AG20443 (cell line): ENCODE measurements around the gene E2F3.

Source experiments
- DNase-seq: peaks from one replicate; pipeline ENCODE4 v3.0.0; 2012; ENCODE audit warnings: low spot score, mixed read lengths

The E2F3 gene

DNA sequence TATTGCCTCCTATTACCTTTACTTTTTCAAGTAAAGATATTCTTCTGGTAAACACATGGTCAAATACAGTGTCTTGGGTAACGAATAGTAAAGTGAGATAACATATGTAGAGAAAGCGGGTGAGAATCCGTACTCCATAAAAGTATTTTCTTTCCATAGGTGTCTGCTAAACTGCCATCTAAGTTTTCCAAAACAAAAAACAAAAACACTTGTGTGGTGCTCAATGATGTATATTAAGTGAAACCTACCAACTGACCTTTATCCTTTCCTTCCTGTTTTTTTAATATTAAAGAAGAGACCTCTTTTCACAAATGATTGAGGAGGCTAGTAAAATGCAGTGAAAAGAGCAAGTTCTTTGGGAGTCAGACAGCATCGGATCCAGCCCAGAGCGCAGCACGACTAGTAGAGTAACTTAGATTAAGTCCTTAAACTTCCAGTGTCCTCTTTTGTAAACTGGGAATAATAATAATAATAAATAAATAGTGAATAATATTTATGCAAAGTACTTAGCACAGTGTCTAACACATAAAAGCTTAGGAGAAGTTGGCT lies 132.1 kb downstream of the E2F3 start:
- DNase-seq: peak; percentile 14

DNA sequence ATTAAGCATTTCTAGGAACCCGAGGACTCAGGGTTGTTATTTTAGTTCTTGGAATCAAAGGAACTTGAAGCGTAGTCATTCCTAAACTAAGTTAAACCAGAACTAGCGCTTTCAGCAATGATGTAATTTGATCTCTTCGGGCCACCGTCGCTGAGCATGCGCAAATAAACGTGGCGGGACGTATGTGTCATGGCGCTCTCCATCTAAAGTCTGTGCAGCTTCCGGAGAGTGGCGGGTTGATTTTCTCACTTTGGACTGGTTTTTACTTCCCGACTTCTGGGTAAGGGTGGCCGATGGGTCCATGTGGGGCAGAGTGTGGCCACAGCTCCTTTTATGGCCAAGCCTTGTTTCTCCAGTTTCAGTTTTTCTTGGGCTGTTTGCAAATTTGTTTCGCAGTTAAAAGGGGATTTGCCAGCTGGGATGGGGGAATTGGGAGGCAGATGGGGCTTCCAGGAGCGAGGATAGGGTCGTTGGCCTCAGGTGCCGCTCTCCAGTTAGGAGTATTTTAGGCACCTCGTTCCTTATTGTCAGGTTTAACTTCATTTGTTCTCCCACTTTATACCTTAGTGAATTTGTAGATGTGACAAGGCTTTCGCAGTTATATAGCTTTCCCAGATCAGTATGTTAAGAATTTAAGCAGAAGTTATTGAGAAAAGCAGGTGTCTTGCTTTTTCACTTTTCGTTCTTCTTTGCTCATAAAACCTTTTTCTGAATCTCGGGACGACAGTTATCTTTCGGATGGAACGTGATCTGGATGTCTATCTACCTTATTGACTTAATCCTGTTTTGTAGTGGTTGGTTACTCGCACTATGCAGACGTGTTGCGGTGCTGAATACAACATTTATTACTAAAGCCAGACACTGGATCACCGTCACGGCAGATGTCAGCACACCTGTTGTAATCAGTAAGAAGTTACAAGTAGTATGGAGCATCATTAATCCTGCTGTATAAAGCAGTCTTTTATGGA lies 132.9 kb downstream of the E2F3 start, which contains the start of gene CDKAL1:
TSS of gene CDKAL1 (plus strand) at position 163 of the 968 bp plus-strand sequence. CDS start 11,894 bp downstream, outside the sequence.
- DNase-seq: peak; percentile 92

DNA sequence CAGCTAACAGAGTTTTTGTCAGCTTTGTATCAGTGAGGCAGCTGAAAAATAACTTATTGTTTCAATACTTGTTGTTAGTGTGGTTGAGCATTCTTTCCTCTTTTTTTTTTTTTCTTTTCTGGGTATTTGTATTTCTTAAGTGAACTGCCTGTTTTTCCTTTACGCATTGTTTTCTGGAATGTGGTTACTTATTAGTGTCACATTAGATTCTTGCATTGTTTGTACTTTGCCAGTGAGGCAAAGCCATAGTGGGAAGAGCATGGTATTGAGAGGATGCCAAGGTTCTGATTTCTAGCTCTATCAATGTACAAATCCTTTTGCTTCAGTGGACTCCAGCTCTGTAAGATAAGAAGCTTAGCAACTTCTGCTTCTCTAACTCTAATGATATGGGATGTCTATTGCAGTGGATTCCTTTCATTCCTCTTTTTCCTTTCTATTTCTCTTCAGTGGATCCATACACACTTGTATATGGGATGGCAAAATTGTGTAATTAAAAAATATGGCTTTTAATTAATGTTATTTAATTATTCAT lies 136.5 kb downstream of the E2F3 start:
- DNase-seq: no peak

GRCh38 chr6:20538907-20539306 lies 137.2 kb downstream of the E2F3 start:
- DNase-seq: no peak

- DNase-seq: no peak
Measured at GRCh38 chr6:20539387-20539786, 137.7 kb downstream of the E2F3 start.

DNA sequence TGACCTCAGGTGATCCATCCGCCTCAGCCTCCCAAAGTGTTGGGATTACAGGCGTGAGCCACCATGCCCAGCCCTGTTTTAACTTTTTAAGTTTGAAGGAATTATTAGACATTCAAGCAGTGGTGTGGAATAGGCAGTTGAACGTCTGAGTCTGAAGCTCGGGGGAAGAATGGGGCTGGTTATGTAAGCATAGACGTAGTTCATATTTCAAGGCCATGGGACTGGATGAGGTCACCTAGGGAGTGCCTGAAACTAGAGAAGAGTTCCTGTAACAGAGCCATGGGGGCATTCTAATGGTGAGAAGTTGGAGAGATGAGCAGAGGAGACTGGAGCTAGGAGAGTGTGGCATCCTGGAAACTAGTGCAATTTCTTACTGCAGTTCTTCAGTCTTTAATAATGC lies 139.0 kb downstream of the E2F3 start:
- DNase-seq: peak; percentile 43

DNA sequence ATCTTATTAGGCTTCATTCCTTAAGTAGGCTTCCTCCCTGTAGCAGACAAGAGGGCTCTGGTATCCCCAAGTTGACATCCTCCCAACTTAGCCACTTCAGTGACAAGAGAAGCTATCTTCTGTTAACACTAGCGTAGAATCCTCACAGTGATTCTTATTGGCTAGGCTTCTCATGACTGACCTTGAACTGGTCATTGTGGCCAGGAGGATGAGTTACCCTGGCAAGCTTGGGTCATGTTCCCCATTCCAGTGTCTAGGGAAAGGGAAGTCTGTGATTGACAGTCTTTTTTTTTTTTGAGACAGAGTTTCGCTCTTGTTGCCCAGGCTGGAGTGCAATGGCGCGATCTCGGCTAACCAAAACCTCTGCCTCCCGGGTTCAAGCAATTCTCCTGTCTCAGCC lies 139.7 kb downstream of the E2F3 start:
- DNase-seq: no peak

GRCh38 chr6:20542927-20543602 lies 141.4 kb downstream of the E2F3 start:
- no peak for DNase-seq
